ENCODE data around the gene NSUN4. TPM values are rescaled to one million over a fixed set of nuclear protein-coding genes. Genes with fewer than 3 reads are reported as not detected.

The NSUN4 gene
- total RNA-seq, 1 experiment from 2014 or later: 20.4 TPM

GRCh38 chr1:46309401-46310159 is 31.0 kb upstream of the NSUN4 start:
- Histone ChIP-seq H3K79me1 (ENCODE audit: insufficient read depth, low read depth, low read length, poor library complexity, severe bottlenecking) (peaks cover 15% of the 10 kb centered on the region), H4K8ac (replicated peaks; ENCODE audit: insufficient read length, low read depth, low read length) (no peak overlapping the region), H2BK15ac (ENCODE audit: low read depth, low read length) (no peak overlapping the region), H2BK20ac (ENCODE audit: low read depth, low read length, poor library complexity, severe bottlenecking) (no peak overlapping the region), H3K18ac (ENCODE audit: insufficient read length, low read depth, low read length) (no peak overlapping the region), H3T11ph (ENCODE audit: low read length) (no peak overlapping the region), H3K14ac (ENCODE audit: insufficient read depth, low read length) (no peak overlapping the region), H4K20me1 (ENCODE audit: control insufficient read depth, insufficient read depth, insufficient read length) (no peaks in the 10 kb centered on the region), H2BK120ac (ENCODE audit: low read depth, low read length, poor library complexity, severe bottlenecking) (no peak overlapping the region), H3K27ac (ENCODE audit: insufficient read length, low read depth, low read length) (peak overlapping the region; percentile 65), H3K4ac (ENCODE audit: low read depth, low read length) (no peak overlapping the region), H3K56ac (ENCODE audit: insufficient read length, low read depth, low read length) (no peak overlapping the region), H4K5ac (ENCODE audit: insufficient read length, low read depth, low read length) (no peak overlapping the region), H3K27me3 (ENCODE audit: insufficient read depth, low read length) (no peaks in the 10 kb centered on the region), H2BK12ac (ENCODE audit: insufficient read length, low read depth, low read length) (no peak overlapping the region), H2BK5ac (ENCODE audit: insufficient read length, low read length) (no peak overlapping the region), H3K79me2 (ENCODE audit: insufficient read depth, low read length) (peaks cover 34% of the 10 kb centered on the region; the same call in 1 of the 2 replicates), H3K4me2 (ENCODE audit: insufficient read depth, insufficient read length, low read length) (no peak overlapping the region), H3K9me3 (ENCODE audit: control insufficient read depth, low read depth, low read length) (no peaks in the 10 kb centered on the region), H3K9ac (ENCODE audit: extremely low read depth, insufficient read length, low read length) (no peak overlapping the region), H3K23me2 (ENCODE audit: insufficient read length, low read depth, low read length, poor library complexity, severe bottlenecking) (peaks cover 3% of the 10 kb centered on the region), H4K91ac (ENCODE audit: insufficient read length, low read depth, low read length) (no peak overlapping the region), H2AK5ac (ENCODE audit: insufficient read length, low read length) (no peak overlapping the region), H3K23ac (ENCODE audit: insufficient read length, low read depth, low read length) (no peak overlapping the region), H2AFZ (ENCODE audit: low read length) (no peak overlapping the region), H3K4me1 (ENCODE audit: insufficient read depth, low read length) (no peaks in the 10 kb centered on the region; the same call in 1 of the 2 replicates)
- no peak for DNase-seq
- H3K27ac Mint-ChIP-seq: peak overlapping the region; percentile 18 to 90 (median 32); a peak in 5 of 7 replicates
- peaks cover 34 to 41% of the 10 kb centered on the region in 2 experiments for H3K4me1 Mint-ChIP-seq
- H3K27me3 Mint-ChIP-seq (ENCODE audit: low read depth): no peaks in the 10 kb centered on the region
- no peaks in the 10 kb centered on the region; a peak in 1 of 5 replicates for H3K9me3 Mint-ChIP-seq
- WGBS (ENCODE audit: extremely low coverage, insufficient read length, low lambda C conversion rate): no CpG with 5 or more reads among the region's 16 CpGs
- peaks cover 61 to 82% (median 73%) of the 10 kb centered on the region in 3 experiments; a peak in 6 of 7 replicates for H3K36me3 Mint-ChIP-seq (ENCODE audit: insufficient read depth in 1 of 3, low read depth in 3 of 3)
- H3K4me3 Mint-ChIP-seq: no peak overlapping the region
- TF ChIP-seq CTCF (conservative IDR thresholded peaks at IDR 0.05): no peak
